ENCODE measurements around the gene LCE1C. TPM values are rescaled to one million over a fixed set of nuclear protein-coding genes. Genes with fewer than 3 reads are reported as not detected.

LCE1C gene, protein sequence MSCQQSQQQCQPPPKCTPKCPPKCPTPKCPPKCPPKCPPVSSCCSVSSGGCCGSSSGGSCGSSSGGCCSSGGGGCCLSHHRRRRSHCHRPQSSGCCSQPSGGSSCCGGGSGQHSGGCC
- total RNA-seq (2022; extraction: Qiagen RNA extraction; ENCODE audit: low read depth), result not detected in 5 replicates

DNA sequence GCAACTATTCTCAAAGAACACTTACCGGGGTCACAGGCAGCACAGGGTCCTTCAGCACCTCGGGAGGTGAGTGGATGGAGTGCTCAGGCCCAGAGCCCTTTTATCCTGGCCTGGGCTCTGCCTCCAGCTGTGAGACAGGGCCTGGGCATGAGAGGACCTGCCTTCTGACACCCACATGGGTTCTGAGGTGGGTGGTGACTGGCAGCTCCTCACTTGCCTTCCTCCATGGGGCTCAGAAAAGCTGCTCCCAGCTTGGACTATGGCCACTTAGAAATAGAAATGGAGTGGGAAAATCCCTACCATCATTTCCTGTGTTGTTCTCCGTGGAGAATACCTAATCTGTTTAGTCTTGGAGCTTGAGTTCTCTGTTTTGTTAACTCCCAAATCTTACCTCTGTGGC, at the start of gene LCE1C:
TSS of gene LCE1C (minus strand) at position 76 of the 400 bp plus-strand sequence. CDS start 1,173 bp downstream, outside the sequence.

DNA sequence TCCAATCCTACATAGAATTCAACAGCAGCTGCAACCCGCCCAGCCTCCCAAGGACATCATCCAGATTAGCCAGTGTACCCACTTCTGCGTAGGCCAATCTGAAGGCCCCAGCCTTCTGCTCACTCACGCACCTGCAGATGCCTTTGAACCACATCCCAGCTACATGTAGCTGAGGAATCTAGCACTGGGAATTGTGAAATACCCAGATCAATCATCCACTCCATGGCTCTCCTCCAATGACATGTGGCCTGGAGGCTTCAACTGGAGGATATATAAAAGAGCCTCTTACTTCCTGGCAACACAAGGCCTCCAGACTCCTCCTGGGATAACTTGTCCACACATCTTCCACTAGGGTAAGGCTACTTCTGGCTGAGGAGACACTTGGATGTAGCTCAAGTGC, 36.1 kb upstream of the LCE1C start, which contains the start of gene LCE6A:
TSS of gene LCE6A (plus strand) at position 301 of the 400 bp plus-strand sequence. CDS start 665 bp downstream, outside the sequence.

DNA sequence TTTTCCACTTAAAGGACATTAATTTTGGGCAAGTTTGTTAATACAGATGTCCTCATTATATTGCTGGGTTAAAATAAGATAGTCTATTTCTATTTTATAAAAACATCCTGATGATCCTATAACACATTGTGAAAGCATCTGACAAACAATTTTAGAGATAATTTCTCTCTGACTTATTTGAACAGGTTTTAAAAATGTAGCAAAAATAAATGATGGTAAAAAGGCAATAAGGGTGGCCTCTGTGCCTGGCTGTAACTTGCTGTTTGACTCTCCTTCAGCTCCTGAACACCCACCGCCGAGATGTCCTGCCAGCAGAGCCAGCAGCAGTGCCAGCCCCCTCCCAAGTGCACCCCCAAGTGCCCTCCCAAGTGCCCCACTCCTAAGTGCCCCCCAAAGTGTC, 20.7 kb upstream of the LCE1C start, which contains the start of gene LCE1A:
TSS of gene LCE1A (plus strand) at position 301 of the 400 bp plus-strand sequence. CDS start at position 301, 0 bp downstream.

DNA sequence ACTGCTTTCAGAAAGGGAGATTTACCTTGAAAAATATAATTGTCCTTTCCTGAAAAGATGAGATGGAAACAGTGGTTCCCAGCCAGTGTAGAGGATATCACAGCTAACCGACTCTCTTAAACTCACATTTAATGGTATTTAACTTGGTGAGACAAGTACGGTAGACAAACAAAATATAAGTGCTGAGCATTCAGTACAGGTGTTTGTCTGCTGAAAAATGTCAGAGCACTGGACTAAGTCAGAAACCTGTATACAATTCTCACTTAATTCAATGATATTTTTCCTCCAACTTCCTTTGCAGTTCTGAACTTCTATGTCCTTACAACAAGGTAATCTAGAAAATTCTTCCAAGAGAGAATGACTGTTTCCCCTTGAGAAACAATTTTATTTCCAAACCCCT, 5.2 kb upstream of the LCE1C start, which contains the start of gene LCE1B:
TSS of gene LCE1B (plus strand) at position 301 of the 400 bp plus-strand sequence. CDS start 476 bp downstream, outside the sequence.

DNA sequence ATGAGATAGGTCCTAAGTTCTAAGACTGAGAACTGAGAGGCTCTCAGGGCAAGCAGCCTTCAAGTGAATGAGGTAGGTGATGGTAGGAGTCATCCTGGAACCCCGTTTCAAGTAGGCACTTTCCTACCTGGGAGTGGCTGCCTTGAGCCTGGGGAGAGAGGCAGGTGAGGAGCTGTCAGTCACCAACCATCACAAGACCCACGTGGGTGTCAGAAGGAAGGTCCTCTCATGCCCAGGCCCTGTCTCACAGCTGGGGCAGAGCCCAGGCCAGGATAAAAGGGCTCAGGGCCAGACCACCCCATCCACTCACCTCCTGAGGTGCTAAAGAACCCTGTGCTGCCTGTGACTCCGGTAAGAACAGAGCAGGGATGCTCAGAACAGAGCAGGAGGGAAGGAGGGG, 10.0 kb downstream of the LCE1C start, which contains the start of gene LCE1D:
TSS of gene LCE1D (plus strand) at position 301 of the 400 bp plus-strand sequence. CDS start 1,074 bp downstream, outside the sequence.

DNA sequence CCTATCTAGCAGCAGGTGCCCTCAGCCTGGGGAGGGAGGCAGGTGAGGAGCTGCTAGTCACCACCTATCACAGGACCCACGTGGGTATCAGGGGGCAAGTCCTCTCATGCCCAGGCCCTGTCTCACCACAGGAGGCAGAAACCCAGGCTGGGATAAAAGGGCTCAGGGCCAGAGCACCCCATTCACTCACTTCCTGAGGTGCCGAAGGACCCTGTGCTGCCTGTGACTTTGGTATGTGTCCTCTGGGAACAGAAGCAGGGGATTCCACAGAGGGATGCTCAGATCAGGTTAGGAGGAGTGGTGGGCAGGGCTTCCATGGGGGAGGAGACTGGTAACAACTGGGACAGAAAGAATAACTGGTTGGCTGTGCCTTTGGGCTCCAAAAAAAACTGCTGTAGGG, 20.4 kb downstream of the LCE1C start, which contains the start of gene LCE1E:
TSS of gene LCE1E (plus strand) at position 181 of the 400 bp plus-strand sequence. CDS start 1,043 bp downstream, outside the sequence.

DNA sequence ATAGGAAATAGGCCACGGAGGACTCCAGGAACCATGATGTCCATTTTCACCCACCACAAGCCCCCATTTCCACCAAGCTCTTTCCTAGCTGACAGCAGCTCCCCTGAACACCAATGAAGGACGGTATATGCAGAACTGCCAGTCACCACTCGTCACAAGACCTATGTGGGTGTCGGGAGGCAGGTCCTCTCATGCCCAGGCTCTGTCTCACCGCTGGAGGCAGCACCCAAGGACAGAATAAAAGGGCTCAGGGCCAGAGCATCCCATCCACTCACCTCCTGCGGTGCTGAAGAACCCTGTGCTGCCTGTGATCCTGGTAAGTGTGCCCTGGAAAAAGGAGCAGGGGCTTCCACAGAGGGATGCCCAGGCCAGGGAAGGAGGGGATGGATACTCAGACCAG, 31.6 kb downstream of the LCE1C start, which contains the start of gene LCE1F:
TSS of gene LCE1F (plus strand) at position 266 of the 400 bp plus-strand sequence. CDS start 1,232 bp downstream, outside the sequence.

DNA sequence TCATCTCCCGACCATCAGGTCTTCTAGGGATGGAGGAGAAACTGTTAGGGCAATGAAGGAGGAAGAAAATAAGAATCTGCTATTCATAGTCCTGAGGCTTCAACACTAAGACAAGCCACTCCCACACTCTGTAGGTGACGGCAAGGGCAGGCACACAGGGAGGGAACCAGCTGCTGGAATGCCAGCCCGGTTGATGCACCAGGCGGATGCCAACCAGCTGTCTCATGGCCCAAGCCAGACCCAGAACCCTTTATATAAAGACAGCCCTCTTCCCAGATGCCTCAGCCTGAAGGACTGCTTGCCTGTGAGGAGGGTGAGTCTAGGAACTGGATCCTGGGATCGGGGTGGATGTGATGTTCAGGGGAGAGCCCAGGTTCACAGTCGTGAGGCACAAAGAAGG, 48.7 kb downstream of the LCE1C start, which contains the start of gene KPRP:
TSS of gene KPRP (plus strand) at position 279 of the 400 bp plus-strand sequence. CDS start 1,564 bp downstream, outside the sequence.

Other genes starting within 250 kb of the LCE1C start
- not detected in 5 replicates for gene LCE3E, start 239.9 kb downstream of the LCE1C start, total RNA-seq (2022; extraction: Qiagen RNA extraction; ENCODE audit: low read depth)
- 0.69 to 1.3 TPM (median 0.88 TPM) in 5 replicates for gene LCE3D, start 226.1 kb downstream of the LCE1C start, total RNA-seq (2022; extraction: Qiagen RNA extraction; ENCODE audit: low read depth)
- not detected in 5 replicates for gene LCE3C, start 206.4 kb downstream of the LCE1C start, total RNA-seq (2022; extraction: Qiagen RNA extraction; ENCODE audit: low read depth)
- not detected in 5 replicates for gene LCE3B, start 192.8 kb downstream of the LCE1C start, total RNA-seq (2022; extraction: Qiagen RNA extraction; ENCODE audit: low read depth)
- gene LCE3A, start 183.5 kb downstream of the LCE1C start, total RNA-seq (2022; extraction: Qiagen RNA extraction; ENCODE audit: low read depth), result not detected in 5 replicates
- not detected in 5 replicates for gene LCE2D, start 143.3 kb downstream of the LCE1C start, total RNA-seq (2022; extraction: Qiagen RNA extraction; ENCODE audit: low read depth)
- not detected in 5 replicates for gene LCE2C, start 131.4 kb downstream of the LCE1C start, total RNA-seq (2022; extraction: Qiagen RNA extraction; ENCODE audit: low read depth)
- not detected in 5 replicates for gene LCE2B, start 120.5 kb downstream of the LCE1C start, total RNA-seq (2022; extraction: Qiagen RNA extraction; ENCODE audit: low read depth)
- not detected in 5 replicates for gene LCE2A, start 108.3 kb downstream of the LCE1C start, total RNA-seq (2022; extraction: Qiagen RNA extraction; ENCODE audit: low read depth)
- not detected in 5 replicates for gene LCE4A, start 98.5 kb downstream of the LCE1C start, total RNA-seq (2022; extraction: Qiagen RNA extraction; ENCODE audit: low read depth)
- gene KPRP, start 48.6 kb downstream of the LCE1C start, total RNA-seq (2022; extraction: Qiagen RNA extraction; ENCODE audit: low read depth), result not detected in 5 replicates
- gene LCE1F, start 31.5 kb downstream of the LCE1C start, total RNA-seq (2022; extraction: Qiagen RNA extraction; ENCODE audit: low read depth), result not detected in 5 replicates
- gene LCE1E, start 20.4 kb downstream of the LCE1C start, total RNA-seq (2022; extraction: Qiagen RNA extraction; ENCODE audit: low read depth), result 0.08 TPM in 1 of 5 replicates, not detected in the others
- gene LCE1D, start 9.9 kb downstream of the LCE1C start, total RNA-seq (2022; extraction: Qiagen RNA extraction; ENCODE audit: low read depth), result not detected in 5 replicates
- not detected in 5 replicates for gene LCE1B, start 5.3 kb upstream of the LCE1C start, total RNA-seq (2022; extraction: Qiagen RNA extraction; ENCODE audit: low read depth)
- not detected in 5 replicates for gene LCE1A, start 20.8 kb upstream of the LCE1C start, total RNA-seq (2022; extraction: Qiagen RNA extraction; ENCODE audit: low read depth)
- gene LCE6A, start 36.2 kb upstream of the LCE1C start, total RNA-seq (2022; extraction: Qiagen RNA extraction; ENCODE audit: low read depth), result not detected in 5 replicates
- gene LCE7A, start 53.3 kb upstream of the LCE1C start, total RNA-seq (2022; extraction: Qiagen RNA extraction; ENCODE audit: low read depth), result not detected in 5 replicates
- not detected in 5 replicates for gene SMCP, start 71.7 kb upstream of the LCE1C start, total RNA-seq (2022; extraction: Qiagen RNA extraction; ENCODE audit: low read depth)
- gene IVL, start 101.9 kb upstream of the LCE1C start, total RNA-seq (2022; extraction: Qiagen RNA extraction; ENCODE audit: low read depth), result 0.04 to 0.07 TPM in 2 of 5 replicates, not detected in the others
- not detected in 5 replicates for gene SPRR5, start 140.6 kb upstream of the LCE1C start, total RNA-seq (2022; extraction: Qiagen RNA extraction; ENCODE audit: low read depth)
- not detected in 5 replicates for gene SPRR4, start 164.0 kb upstream of the LCE1C start, total RNA-seq (2022; extraction: Qiagen RNA extraction; ENCODE audit: low read depth)
- gene SPRR1A, start 177.4 kb upstream of the LCE1C start, total RNA-seq (2022; extraction: Qiagen RNA extraction; ENCODE audit: low read depth), result not detected in 5 replicates
- gene SPRR3, start 195.1 kb upstream of the LCE1C start, total RNA-seq (2022; extraction: Qiagen RNA extraction; ENCODE audit: low read depth), result not detected in 5 replicates
- gene SPRR1B, start 224.6 kb upstream of the LCE1C start, total RNA-seq (2022; extraction: Qiagen RNA extraction; ENCODE audit: low read depth), result not detected in 5 replicates
- gene SPRR2D, start 234.5 kb upstream of the LCE1C start, total RNA-seq (2022; extraction: Qiagen RNA extraction; ENCODE audit: low read depth), result not detected in 5 replicates